Activated CD8-positive, alpha-beta memory T cell treated with anti-CD3 and anti-CD28 coated beads, Interleukin-2, amount 50 U/mL, for 1 hour (primary cell): Measurements from ENCODE around the gene PPP2R2C.

Experiments used
- DNase-seq: peaks from one replicate; pipeline ENCODE4 v3.0.0-alpha.2; 2020; ENCODE audit errors: extremely low read depth

PPP2R2C gene

GRCh38 chr4:6271701-6272465 lies 200.5 kb downstream of the PPP2R2C start:
- no peak for DNase-seq

GRCh38 chr4:6271206-6271605 lies 201.2 kb downstream of the PPP2R2C start:
- DNase-seq: no peak

DNA sequence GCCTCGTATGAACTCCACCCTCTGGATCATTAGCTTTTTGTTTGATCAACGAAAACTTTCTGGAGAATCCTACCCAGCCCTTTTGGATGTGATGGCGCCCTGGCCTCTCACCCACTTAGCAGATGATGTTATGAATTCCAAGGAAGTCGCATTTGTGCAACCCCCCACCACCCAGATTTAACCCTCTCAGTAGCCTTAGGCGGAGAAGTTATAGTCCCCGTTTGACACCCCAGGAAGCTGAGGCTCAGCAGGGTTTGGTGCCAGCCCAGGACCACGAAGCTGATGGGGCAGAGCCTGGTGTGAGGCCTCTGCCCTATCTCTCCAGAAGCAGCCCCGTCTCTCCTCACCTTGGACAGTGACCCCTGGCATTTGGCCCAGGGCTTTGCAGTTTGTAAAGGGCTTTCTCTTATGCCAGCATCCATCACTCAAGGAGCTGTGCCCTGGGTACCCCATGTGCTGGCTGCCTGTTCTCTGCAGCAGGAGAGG lies 201.7 kb downstream of the PPP2R2C start:
- DNase-seq: no peak
